GM13976 (cell line): Measurements from ENCODE around the gene MAN1C1.

Experiments
- DNase-seq: peaks from one replicate; pipeline ENCODE4 v3.0.0; 2012; ENCODE audit warnings: low spot score
- CTCF ChIP-seq: IDR thresholded peaks from 2 replicates; pipeline ENCODE4 v1.5.1; 2012; ENCODE audit warnings: borderline replicate concordance, mild to moderate bottlenecking; ENCODE audit not compliant: insufficient read depth; ENCODE audit errors: extremely low read depth, missing control alignments, control extremely low read depth
- in situ Hi-C: fragments of 300-500 bp; cut with MboI; formaldehyde crosslinking; loops from one replicate; pipeline ENCODE4 v1.12.0; 2022; ENCODE audit warnings: low sequenced_read_pairs, mixed read lengths, inconsistent platforms; ENCODE audit not compliant: unreplicated experiment

The MAN1C1 gene

GRCh38 chr1:25774921-25775771, 158.6 kb downstream of the MAN1C1 start:
- in situ Hi-C loops = no loop called here
- DNase-seq = peak; percentile 66
- no peak for TF ChIP-seq CTCF

- TF ChIP-seq CTCF = no peak
- in situ Hi-C loops = no loop called here
Observed at GRCh38 chr1:25779388-25779787, 162.8 kb downstream of the MAN1C1 start.

GRCh38 chr1:25779894-25780293, 163.3 kb downstream of the MAN1C1 start:
- no peak for TF ChIP-seq CTCF
- DNase-seq = no peak
- in situ Hi-C loops = no loop called here

More at GRCh38 chr1:25779388-25779787, 162.8 kb downstream of the MAN1C1 start:
- DNase-seq = no peak

- no peak for TF ChIP-seq CTCF
- in situ Hi-C loops = no loop called here
- no peak for DNase-seq
Observed at GRCh38 chr1:25780318-25781129, 163.9 kb downstream of the MAN1C1 start.

- no peak for TF ChIP-seq CTCF
- in situ Hi-C loops = no loop called here
- DNase-seq = no peak
Observed at GRCh38 chr1:25781130-25781433, 164.5 kb downstream of the MAN1C1 start.

- in situ Hi-C loops = no loop called here
- no peak for TF ChIP-seq CTCF
- DNase-seq = no peak
Observed at GRCh38 chr1:25782608-25783201, 166.1 kb downstream of the MAN1C1 start.
